Bone marrow (tissue), 2 donors: ENCODE data around the gene MYCN.
"Not testable (repeated sequence)": the region's sequence is repeated elsewhere in the genome, so short reads cannot be mapped to it uniquely, and the experiment has no call there.

Experiments
- DNase-seq, 2 donors: peaks; one replicate each; lab custom pipeline; 2025; lab: John Stamatoyannopoulos, UW

Gene MYCN

GRCh38 chr2:15957881-15958713, 17.7 kb downstream of the MYCN start:
- DNase-seq, result no peak

- DNase-seq, result no peak
These were observed 19.2 kb downstream of the MYCN start for GRCh38 chr2:15959331-15960153.

GRCh38 chr2:15960154-15960520, 19.8 kb downstream of the MYCN start:
- not testable (repeated sequence) for DNase-seq

- not testable (repeated sequence) for DNase-seq
These were observed 23.0 kb downstream of the MYCN start for GRCh38 chr2:15963109-15963976.

- DNase-seq, result no peak
These were observed 23.8 kb downstream of the MYCN start for GRCh38 chr2:15963977-15964670.

GRCh38 chr2:15964936-15965563, 24.7 kb downstream of the MYCN start:
- no peak for DNase-seq

GRCh38 chr2:15965564-15966019, 25.2 kb downstream of the MYCN start:
- DNase-seq, result peak in 1 of 2 donors; percentile 25

GRCh38 chr2:15967415-15968279, 27.3 kb downstream of the MYCN start:
- DNase-seq, result no peak

- DNase-seq, result no peak
These were observed 28.2 kb downstream of the MYCN start for GRCh38 chr2:15968280-15969178.

GRCh38 chr2:15969214-15969613, 28.9 kb downstream of the MYCN start:
- DNase-seq, result no peak

GRCh38 chr2:15970701-15971100, 30.4 kb downstream of the MYCN start:
- DNase-seq, result no peak

GRCh38 chr2:15971351-15971750, 31.0 kb downstream of the MYCN start:
- no peak for DNase-seq

- DNase-seq, result no peak
These were observed 31.6 kb downstream of the MYCN start for GRCh38 chr2:15971831-15972522.

- DNase-seq, result peak in 1 of 2 donors; percentile 54
These were observed 33.4 kb downstream of the MYCN start for GRCh38 chr2:15973481-15974401.

GRCh38 chr2:15974565-15975260, 34.4 kb downstream of the MYCN start:
- no peak for DNase-seq

GRCh38 chr2:15975261-15975600, 34.9 kb downstream of the MYCN start:
- DNase-seq, result no peak

GRCh38 chr2:15975676-15976075, 35.3 kb downstream of the MYCN start:
- no peak for DNase-seq
